HepG2 (cell line): ENCODE results near the gene NSUN2. TPM values are rescaled to one million over a fixed set of nuclear protein-coding genes. Genes with fewer than 3 reads are reported as not detected.

Experiments used
- ATAC-seq: fragments of 200-7000 bp; cut with Tn5 transposase; 3 replicates; pipeline ENCODE4 v1.9.1; 2020; ENCODE audit warnings: mild to moderate bottlenecking, moderate library complexity
- BruUV-seq: library from RNA; stranded (reverse); fragments of 400-500 nt; replicated peaks from 2 replicates; lab custom pipeline; 2021; lab: Mats Ljungman, UMichigan
- CTCF ChIA-PET: fragments of 300-600 bp; formaldehyde crosslinking; extraction: SDS; loops from one replicate; lab custom pipeline; 2021; ENCODE audit warnings: low total read pairs, inconsistent platforms, low intra/inter-chr PET ratio; lab: Yijun Ruan, JAX
- POLR2A ChIA-PET: fragments of 350-600 bp; sonication (Branson Sonifier 250); formaldehyde crosslinking; loops from one replicate; lab custom pipeline; 2020; ENCODE audit warnings: antibody characterized with exemption, inconsistent platforms; lab: Yijun Ruan, JAX
- DNase-seq: peaks from one replicate; pipeline ENCODE4 v3.0.0-alpha.2; 2015; ENCODE audit warnings: low spot score
- FAIRE-seq: peaks from 3 replicates; lab custom pipeline; 2011; peaks lifted over from hg19 to GRCh38; lab: Jason Lieb, UNC
- H2AFZ ChIP-seq: one replicate; pipeline ENCODE4 v1.6.1; 2011; ENCODE audit warnings: low read length, inconsistent platforms
- H3K27ac ChIP-seq: fragments of 300-600 bp; 3 replicates; pipeline ENCODE4 v1.8.0; 2011; ENCODE audit warnings: mixed run types, mild to moderate bottlenecking, mixed read lengths, low read length, inconsistent platforms; ENCODE audit not compliant: insufficient read depth; ENCODE audit errors: extremely low read length
- H3K27me3 ChIP-seq, 2 experiments: fragments of 200-600 bp in 1 of 2; 2 replicates in 1 of 2; 3 replicates in 1 of 2; pipeline versions ENCODE4 v1.6.0 to v1.8.0; 2011; ENCODE audit warnings: low read length in 2 of 2, mild to moderate bottlenecking in 2 of 2, moderate library complexity in 2 of 2, inconsistent platforms in 1 of 2; ENCODE audit not compliant: insufficient read depth in 2 of 2, control insufficient read depth in 1 of 2
- H3K36me3 ChIP-seq, 2 experiments: fragments of 200-600 bp in 1 of 2; replicated peaks in 1 of 2; 2 replicates in 1 of 2; 3 replicates in 1 of 2; pipeline versions ENCODE4 v1.5.1 to v1.8.0; 2011; ENCODE audit warnings: low read length in 2 of 2, inconsistent platforms in 1 of 2; ENCODE audit not compliant: insufficient read depth in 2 of 2, control insufficient read depth in 1 of 2
- H3K4me1 ChIP-seq: 2 replicates; pipeline ENCODE4 v1.5.1; 2012; ENCODE audit warnings: low read length, inconsistent platforms; ENCODE audit not compliant: insufficient read depth
- H3K4me2 ChIP-seq: 2 replicates; pipeline ENCODE4 v1.6.0; 2011; ENCODE audit warnings: low read depth, low read length, inconsistent platforms
- H3K4me3 ChIP-seq, 3 experiments: fragments of 200-600 bp in 1 of 3; sonication (generic), shearing (Covaris generic) in 1 of 3; replicated peaks in 1 of 3; 2 replicates each; pipeline ENCODE4 v1.5.1; 2011 to 2016; ENCODE audit warnings: low read length in 3 of 3, inconsistent platforms in 2 of 3, low read depth in 2 of 3, mild to moderate bottlenecking in 2 of 3, control low read depth in 1 of 3, mixed read lengths in 1 of 3; ENCODE audit not compliant: insufficient read depth in 1 of 3
- H3K79me2 ChIP-seq: one replicate; pipeline ENCODE4 v1.6.1; 2011; ENCODE audit warnings: low read length, inconsistent platforms; ENCODE audit not compliant: insufficient read depth
- H3K9ac ChIP-seq: 2 replicates; pipeline ENCODE4 v1.6.0; 2011; ENCODE audit warnings: mild to moderate bottlenecking, low read depth, low read length, inconsistent platforms; ENCODE audit not compliant: insufficient read depth
- H3K9me3 ChIP-seq: 2 replicates; pipeline ENCODE4 v1.5.1; 2012; ENCODE audit warnings: mild to moderate bottlenecking, low read length
- H4K20me1 ChIP-seq: 2 replicates; pipeline ENCODE4 v1.6.0; 2011; ENCODE audit warnings: inconsistent platforms, mild to moderate bottlenecking, low read length, moderate library complexity; ENCODE audit not compliant: insufficient read depth
- FOXK2 ChIP-seq: fragments of 450-650 bp; IDR thresholded peaks from 2 replicates; pipeline ENCODE4 v1.6.1; 2016
- NFE2L1 ChIP-seq: sonication (generic); formaldehyde crosslinking; IDR thresholded peaks from 2 replicates; pipeline ENCODE4 v1.4.0; 2020; ENCODE audit warnings: missing genetic modification reagents, mild to moderate bottlenecking, borderline replicate concordance
- RFX3 ChIP-seq: IDR thresholded peaks from 2 replicates; pipeline ENCODE4 v1.6.1; 2016; ENCODE audit warnings: missing biosample characterization, missing genetic modification reagents
- ZBTB20 ChIP-seq: sonication (generic); formaldehyde crosslinking; IDR thresholded peaks from 2 replicates; pipeline ENCODE4 v1.8.1; 2023; ENCODE audit warnings: missing genetic modification reagents, low read depth, mild to moderate bottlenecking, borderline replicate concordance
- ZNF124 ChIP-seq: sonication (generic); formaldehyde crosslinking; IDR thresholded peaks from 2 replicates; pipeline ENCODE4 v1.4.0; 2020; ENCODE audit warnings: missing genetic modification reagents
- ZNF180 ChIP-seq: sonication (generic); formaldehyde crosslinking; IDR thresholded peaks from 2 replicates; pipeline ENCODE4 v1.4.0; 2020; ENCODE audit warnings: low read depth, missing genetic modification reagents, borderline replicate concordance
- ZNF230 ChIP-seq: sonication (generic); formaldehyde crosslinking; IDR thresholded peaks from 2 replicates; pipeline ENCODE4 v1.4.0; 2020; ENCODE audit warnings: mild to moderate bottlenecking, missing genetic modification reagents
- ZNF331 ChIP-seq: sonication (generic); formaldehyde crosslinking; IDR thresholded peaks from 2 replicates; pipeline ENCODE4 v1.4.0; 2020; ENCODE audit warnings: missing genetic modification reagents
- ZNF431 ChIP-seq: sonication (generic); formaldehyde crosslinking; IDR thresholded peaks from 2 replicates; pipeline ENCODE4 v1.9.0; 2022; ENCODE audit warnings: missing genetic modification reagents, low read depth, mild to moderate bottlenecking, borderline replicate concordance
- ZNF451 ChIP-seq: sonication (generic); formaldehyde crosslinking; IDR thresholded peaks from 2 replicates; pipeline ENCODE4 v1.5.0; 2020; ENCODE audit warnings: mild to moderate bottlenecking, missing genetic modification reagents
- ZNF724P ChIP-seq: sonication (generic); formaldehyde crosslinking; IDR thresholded peaks from 2 replicates; pipeline ENCODE4 v1.8.0; 2022; ENCODE audit warnings: missing genetic modification reagents, borderline replicate concordance
- WGBS: methylation state at CpG from one replicate; pipeline ENCODE4 v1.1.6; 2017; ENCODE audit warnings: low lambda C conversion rate; 5-methylcytosine and 5-hydroxymethylcytosine counted together
- in situ Hi-C: cut with HindIII; loops from 2 replicates; pipeline ENCODE4 v1.10.0; 2017; ENCODE audit warnings: low pct_unique_long_range_greater_than_20kb; ENCODE audit not compliant: extremely low pct_ligation_motif_present
- intact Hi-C: fragments of 100-400 bp; cut with micrococcal nuclease; formaldehyde crosslinking; loops from one replicate; pipeline ENCODE4 v1.10.0; 2022; ENCODE audit not compliant: unreplicated experiment
- polyA plus RNA-seq, 8 experiments: library from polyadenylated mRNA; depleted of rRNA in 3 of 8; stranded (reverse) in 7 of 8; unstranded in 1 of 8; fragments of >200 nt; fragmentation: Illumina TruSeq in 4 of 8; extraction: Trizol in 4 of 8; gene quantifications; 2 replicates each; pipeline versions ENCODE4 v1.2.1 to v1.2.3, GENCODE V29; 2011 to 2016; ENCODE audit warnings: low read depth in 4 of 8, missing spikeins in 1 of 8, mixed read lengths in 1 of 8; ENCODE audit not compliant: insufficient read depth in 1 of 8
- total RNA-seq, 5 experiments: library from RNA; depleted of rRNA; stranded (reverse); fragments of >200 nt; fragmentation: Illumina TruSeq; extraction: Trizol; gene quantifications; 2 replicates each; pipeline ENCODE4 v1.2.3, GENCODE V29; 2016; ENCODE audit warnings: low read depth in 1 of 5
- TF ChIP-seq, protein P1 (sequence below): sonication (generic); formaldehyde crosslinking; IDR thresholded peaks from 2 replicates; pipeline ENCODE4 v1.8.0; 2022; ENCODE audit warnings: mild to moderate bottlenecking, missing genetic modification reagents, moderate library complexity
- TF ChIP-seq, protein P2 (sequence below): fragments of 450-650 bp; IDR thresholded peaks from 2 replicates; pipeline ENCODE4 v1.6.1; 2017; ENCODE audit warnings: mild to moderate bottlenecking
- TF ChIP-seq, protein P3 (sequence below): sonication (generic); formaldehyde crosslinking; IDR thresholded peaks from 2 replicates; pipeline ENCODE4 v1.5.1; 2020; ENCODE audit warnings: missing genetic modification reagents, mild to moderate bottlenecking, borderline replicate concordance
- TF ChIP-seq, protein P4 (sequence below): sonication (generic); formaldehyde crosslinking; IDR thresholded peaks from 2 replicates; pipeline ENCODE4 v1.4.0; 2020; ENCODE audit warnings: mild to moderate bottlenecking, missing genetic modification reagents

NSUN2 gene
- total and polyA plus RNA-seq, 2 of the 13 experiments (the other 11 are each of a cell fraction or from before 2014, with no cell fraction given) = 51.7 to 69.1 TPM

DNA sequence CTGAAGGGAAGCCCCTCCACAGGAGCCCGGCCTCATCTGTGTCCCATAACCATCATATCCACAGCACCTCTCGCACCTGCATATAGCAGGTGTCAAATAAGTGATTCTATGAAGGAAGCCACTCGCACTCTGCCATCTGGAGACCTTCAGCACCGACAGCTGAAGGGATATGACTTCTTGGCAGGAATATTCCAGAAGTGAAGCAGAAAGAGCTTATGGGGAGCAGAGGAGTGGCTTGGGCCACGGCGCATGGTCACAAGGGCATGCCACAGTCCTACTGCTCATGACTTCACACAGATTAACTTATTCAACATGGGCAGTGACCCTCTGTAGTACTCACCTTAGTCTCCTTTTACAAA, 80.9 kb downstream of the NSUN2 start:
- H3K27ac ChIP-seq = no peak overlapping the region
- no peak overlapping the region for H3K4me2 ChIP-seq
- 38% methylated on average over 6 of the region's 6 CpGs for WGBS
- H3K36me3 ChIP-seq = no peaks in the 10 kb centered on the region
- no peaks in the 10 kb centered on the region for H3K4me1 ChIP-seq
- DNase-seq (no peak), ATAC-seq (no peak), FAIRE-seq (no peak)
- intact Hi-C loops = no loop called here
- BruUV-seq = no TSS peak
- TF ChIP-seq, protein P1, sequence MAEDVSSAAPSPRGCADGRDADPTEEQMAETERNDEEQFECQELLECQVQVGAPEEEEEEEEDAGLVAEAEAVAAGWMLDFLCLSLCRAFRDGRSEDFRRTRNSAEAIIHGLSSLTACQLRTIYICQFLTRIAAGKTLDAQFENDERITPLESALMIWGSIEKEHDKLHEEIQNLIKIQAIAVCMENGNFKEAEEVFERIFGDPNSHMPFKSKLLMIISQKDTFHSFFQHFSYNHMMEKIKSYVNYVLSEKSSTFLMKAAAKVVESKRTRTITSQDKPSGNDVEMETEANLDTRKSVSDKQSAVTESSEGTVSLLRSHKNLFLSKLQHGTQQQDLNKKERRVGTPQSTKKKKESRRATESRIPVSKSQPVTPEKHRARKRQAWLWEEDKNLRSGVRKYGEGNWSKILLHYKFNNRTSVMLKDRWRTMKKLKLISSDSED = no peak
- TF ChIP-seq ZNF331 (CRISPR knock-in tag) (no peak), RFX3 (CRISPR knock-in tag) (no peak), NFE2L1 (CRISPR knock-in tag) (no peak), ZNF431 (no peak), ZNF124 (CRISPR knock-in tag) (no peak), ZNF230 (CRISPR knock-in tag) (no peak), ZBTB20 (CRISPR knock-in tag) (no peak), ZNF180 (no peak), ZNF724P (CRISPR knock-in tag) (no peak), ZNF451 (no peak), FOXK2 (no peak)
- TF ChIP-seq, protein P2, sequence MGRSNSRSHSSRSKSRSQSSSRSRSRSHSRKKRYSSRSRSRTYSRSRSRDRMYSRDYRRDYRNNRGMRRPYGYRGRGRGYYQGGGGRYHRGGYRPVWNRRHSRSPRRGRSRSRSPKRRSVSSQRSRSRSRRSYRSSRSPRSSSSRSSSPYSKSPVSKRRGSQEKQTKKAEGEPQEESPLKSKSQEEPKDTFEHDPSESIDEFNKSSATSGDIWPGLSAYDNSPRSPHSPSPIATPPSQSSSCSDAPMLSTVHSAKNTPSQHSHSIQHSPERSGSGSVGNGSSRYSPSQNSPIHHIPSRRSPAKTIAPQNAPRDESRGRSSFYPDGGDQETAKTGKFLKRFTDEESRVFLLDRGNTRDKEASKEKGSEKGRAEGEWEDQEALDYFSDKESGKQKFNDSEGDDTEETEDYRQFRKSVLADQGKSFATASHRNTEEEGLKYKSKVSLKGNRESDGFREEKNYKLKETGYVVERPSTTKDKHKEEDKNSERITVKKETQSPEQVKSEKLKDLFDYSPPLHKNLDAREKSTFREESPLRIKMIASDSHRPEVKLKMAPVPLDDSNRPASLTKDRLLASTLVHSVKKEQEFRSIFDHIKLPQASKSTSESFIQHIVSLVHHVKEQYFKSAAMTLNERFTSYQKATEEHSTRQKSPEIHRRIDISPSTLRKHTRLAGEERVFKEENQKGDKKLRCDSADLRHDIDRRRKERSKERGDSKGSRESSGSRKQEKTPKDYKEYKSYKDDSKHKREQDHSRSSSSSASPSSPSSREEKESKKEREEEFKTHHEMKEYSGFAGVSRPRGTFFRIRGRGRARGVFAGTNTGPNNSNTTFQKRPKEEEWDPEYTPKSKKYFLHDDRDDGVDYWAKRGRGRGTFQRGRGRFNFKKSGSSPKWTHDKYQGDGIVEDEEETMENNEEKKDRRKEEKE = no peak
- TF ChIP-seq, protein P3, sequence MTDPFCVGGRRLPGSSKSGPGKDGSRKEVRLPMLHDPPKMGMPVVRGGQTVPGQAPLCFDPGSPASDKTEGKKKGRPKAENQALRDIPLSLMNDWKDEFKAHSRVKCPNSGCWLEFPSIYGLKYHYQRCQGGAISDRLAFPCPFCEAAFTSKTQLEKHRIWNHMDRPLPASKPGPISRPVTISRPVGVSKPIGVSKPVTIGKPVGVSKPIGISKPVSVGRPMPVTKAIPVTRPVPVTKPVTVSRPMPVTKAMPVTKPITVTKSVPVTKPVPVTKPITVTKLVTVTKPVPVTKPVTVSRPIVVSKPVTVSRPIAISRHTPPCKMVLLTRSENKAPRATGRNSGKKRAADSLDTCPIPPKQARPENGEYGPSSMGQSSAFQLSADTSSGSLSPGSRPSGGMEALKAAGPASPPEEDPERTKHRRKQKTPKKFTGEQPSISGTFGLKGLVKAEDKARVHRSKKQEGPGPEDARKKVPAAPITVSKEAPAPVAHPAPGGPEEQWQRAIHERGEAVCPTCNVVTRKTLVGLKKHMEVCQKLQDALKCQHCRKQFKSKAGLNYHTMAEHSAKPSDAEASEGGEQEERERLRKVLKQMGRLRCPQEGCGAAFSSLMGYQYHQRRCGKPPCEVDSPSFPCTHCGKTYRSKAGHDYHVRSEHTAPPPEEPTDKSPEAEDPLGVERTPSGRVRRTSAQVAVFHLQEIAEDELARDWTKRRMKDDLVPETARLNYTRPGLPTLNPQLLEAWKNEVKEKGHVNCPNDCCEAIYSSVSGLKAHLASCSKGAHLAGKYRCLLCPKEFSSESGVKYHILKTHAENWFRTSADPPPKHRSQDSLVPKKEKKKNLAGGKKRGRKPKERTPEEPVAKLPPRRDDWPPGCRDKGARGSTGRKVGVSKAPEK (CRISPR knock-in tag) = no peak
- TF ChIP-seq, protein P4, sequence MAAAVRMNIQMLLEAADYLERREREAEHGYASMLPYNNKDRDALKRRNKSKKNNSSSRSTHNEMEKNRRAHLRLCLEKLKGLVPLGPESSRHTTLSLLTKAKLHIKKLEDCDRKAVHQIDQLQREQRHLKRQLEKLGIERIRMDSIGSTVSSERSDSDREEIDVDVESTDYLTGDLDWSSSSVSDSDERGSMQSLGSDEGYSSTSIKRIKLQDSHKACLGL (CRISPR knock-in tag) = no peak
- POLR2A ChIA-PET = no interaction called here
- CTCF ChIA-PET = no interaction called here
- peaks cover 0 to 19% of the 10 kb centered on the region in 2 experiments; a peak in 2 of 5 replicates for H3K27me3 ChIP-seq
- H2AFZ ChIP-seq = no peak overlapping the region
- no peak overlapping the region for H3K9ac ChIP-seq
- H3K9me3 ChIP-seq = no peaks in the 10 kb centered on the region
- no peaks in the 10 kb centered on the region for H4K20me1 ChIP-seq
- no peaks in the 10 kb centered on the region for H3K79me2 ChIP-seq
- in situ Hi-C loops = loop anchor here (25.0 kb wide), 1 partner anchor 665 kb away; no protein-coding TSS in a partner anchor
- no peak overlapping the region for H3K4me3 ChIP-seq
